HepG2 (cell line): ENCODE results near the gene C4orf33. TPM values are rescaled to one million over a fixed set of nuclear protein-coding genes. Genes with fewer than 3 reads are reported as not detected.

ENCODE experiments used
- ATAC-seq: fragments of 200-7000 bp; cut with Tn5 transposase; 3 replicates; pipeline ENCODE4 v1.9.1; 2020; ENCODE audit warnings: mild to moderate bottlenecking, moderate library complexity
- BruUV-seq: library from RNA; stranded (reverse); fragments of 400-500 nt; replicated peaks from 2 replicates; lab custom pipeline; 2021; lab: Mats Ljungman, UMichigan
- CTCF ChIA-PET: fragments of 300-600 bp; formaldehyde crosslinking; extraction: SDS; loops from one replicate; lab custom pipeline; 2021; ENCODE audit warnings: low total read pairs, inconsistent platforms, low intra/inter-chr PET ratio; lab: Yijun Ruan, JAX
- POLR2A ChIA-PET: fragments of 350-600 bp; sonication (Branson Sonifier 250); formaldehyde crosslinking; loops from one replicate; lab custom pipeline; 2020; ENCODE audit warnings: antibody characterized with exemption, inconsistent platforms; lab: Yijun Ruan, JAX
- DNase-seq: peaks from one replicate; pipeline ENCODE4 v3.0.0-alpha.2; 2015; ENCODE audit warnings: low spot score
- FAIRE-seq: peaks from 3 replicates; lab custom pipeline; 2011; peaks lifted over from hg19 to GRCh38; lab: Jason Lieb, UNC
- H2AFZ ChIP-seq: one replicate; pipeline ENCODE4 v1.6.1; 2011; ENCODE audit warnings: low read length, inconsistent platforms
- H3K27ac ChIP-seq: fragments of 300-600 bp; 3 replicates; pipeline ENCODE4 v1.8.0; 2011; ENCODE audit warnings: mixed run types, mild to moderate bottlenecking, mixed read lengths, low read length, inconsistent platforms; ENCODE audit not compliant: insufficient read depth; ENCODE audit errors: extremely low read length
- H3K27me3 ChIP-seq, 2 experiments: fragments of 200-600 bp in 1 of 2; 2 replicates in 1 of 2; 3 replicates in 1 of 2; pipeline versions ENCODE4 v1.6.0 to v1.8.0; 2011; ENCODE audit warnings: low read length in 2 of 2, mild to moderate bottlenecking in 2 of 2, moderate library complexity in 2 of 2, inconsistent platforms in 1 of 2; ENCODE audit not compliant: insufficient read depth in 2 of 2, control insufficient read depth in 1 of 2
- H3K36me3 ChIP-seq, 2 experiments: fragments of 200-600 bp in 1 of 2; replicated peaks in 1 of 2; 2 replicates in 1 of 2; 3 replicates in 1 of 2; pipeline versions ENCODE4 v1.5.1 to v1.8.0; 2011; ENCODE audit warnings: low read length in 2 of 2, inconsistent platforms in 1 of 2; ENCODE audit not compliant: insufficient read depth in 2 of 2, control insufficient read depth in 1 of 2
- H3K4me1 ChIP-seq: 2 replicates; pipeline ENCODE4 v1.5.1; 2012; ENCODE audit warnings: low read length, inconsistent platforms; ENCODE audit not compliant: insufficient read depth
- H3K4me2 ChIP-seq: 2 replicates; pipeline ENCODE4 v1.6.0; 2011; ENCODE audit warnings: low read depth, low read length, inconsistent platforms
- H3K4me3 ChIP-seq, 3 experiments: fragments of 200-600 bp in 1 of 3; sonication (generic), shearing (Covaris generic) in 1 of 3; replicated peaks in 1 of 3; 2 replicates each; pipeline ENCODE4 v1.5.1; 2011 to 2016; ENCODE audit warnings: low read length in 3 of 3, inconsistent platforms in 2 of 3, low read depth in 2 of 3, mild to moderate bottlenecking in 2 of 3, control low read depth in 1 of 3, mixed read lengths in 1 of 3; ENCODE audit not compliant: insufficient read depth in 1 of 3
- H3K79me2 ChIP-seq: one replicate; pipeline ENCODE4 v1.6.1; 2011; ENCODE audit warnings: low read length, inconsistent platforms; ENCODE audit not compliant: insufficient read depth
- H3K9ac ChIP-seq: 2 replicates; pipeline ENCODE4 v1.6.0; 2011; ENCODE audit warnings: mild to moderate bottlenecking, low read depth, low read length, inconsistent platforms; ENCODE audit not compliant: insufficient read depth
- H3K9me3 ChIP-seq: 2 replicates; pipeline ENCODE4 v1.5.1; 2012; ENCODE audit warnings: mild to moderate bottlenecking, low read length
- H4K20me1 ChIP-seq: 2 replicates; pipeline ENCODE4 v1.6.0; 2011; ENCODE audit warnings: inconsistent platforms, mild to moderate bottlenecking, low read length, moderate library complexity; ENCODE audit not compliant: insufficient read depth
- DNMT1 ChIP-seq: sonication (generic); formaldehyde crosslinking; IDR thresholded peaks from 2 replicates; pipeline ENCODE4 v1.5.1; 2020; ENCODE audit warnings: mild to moderate bottlenecking, missing genetic modification reagents
- IKZF4 ChIP-seq: sonication (generic); formaldehyde crosslinking; IDR thresholded peaks from 2 replicates; pipeline ENCODE4 v1.5.1; 2020; ENCODE audit warnings: borderline replicate concordance, mild to moderate bottlenecking, low read depth, missing genetic modification reagents; ENCODE audit errors: not compliant biosample characterization
- KLF15 ChIP-seq: sonication (generic); formaldehyde crosslinking; IDR thresholded peaks from 2 replicates; pipeline ENCODE4 v1.8.1; 2023; ENCODE audit warnings: borderline replicate concordance, mild to moderate bottlenecking, inconsistent platforms, missing genetic modification reagents, mixed read lengths
- MYC ChIP-seq: sonication (generic); formaldehyde crosslinking; IDR thresholded peaks from 2 replicates; pipeline ENCODE4 v1.9.0; 2021; ENCODE audit warnings: missing genetic modification reagents, borderline replicate concordance
- POGZ ChIP-seq: sonication (generic); formaldehyde crosslinking; IDR thresholded peaks from 2 replicates; pipeline ENCODE4 v1.4.0; 2020; ENCODE audit warnings: mild to moderate bottlenecking, missing genetic modification reagents
- PRPF4 ChIP-seq: fragments of 200-400 bp; formaldehyde crosslinking; IDR thresholded peaks from 2 replicates; pipeline ENCODE4 v1.6.1; 2016; ENCODE audit warnings: low read length, low read depth; ENCODE audit not compliant: poor library complexity, severe bottlenecking
- SP140L ChIP-seq: sonication (generic); formaldehyde crosslinking; IDR thresholded peaks from 2 replicates; pipeline ENCODE4 v1.4.0; 2020; ENCODE audit warnings: missing genetic modification reagents, borderline replicate concordance
- SRF ChIP-seq: IDR thresholded peaks from 2 replicates; pipeline ENCODE4 v1.6.1; 2011; ENCODE audit warnings: mild to moderate bottlenecking, low read depth, low read length, moderate library complexity
- TFE3 ChIP-seq: IDR thresholded peaks from 2 replicates; pipeline ENCODE4 v1.6.1; 2016
- THRA ChIP-seq: sonication (generic); formaldehyde crosslinking; IDR thresholded peaks from 2 replicates; pipeline ENCODE4 v1.4.0; 2020; ENCODE audit warnings: missing genetic modification reagents, borderline replicate concordance
- ZBTB34 ChIP-seq: sonication (generic); formaldehyde crosslinking; IDR thresholded peaks from 2 replicates; pipeline ENCODE4 v1.8.0; 2022; ENCODE audit warnings: mild to moderate bottlenecking, missing genetic modification reagents
- ZFP1 ChIP-seq: IDR thresholded peaks from 2 replicates; pipeline ENCODE4 v1.6.1; 2016
- ZMYM2 ChIP-seq: sonication (generic); formaldehyde crosslinking; IDR thresholded peaks from 2 replicates; pipeline ENCODE4 v1.8.0; 2022; ENCODE audit warnings: mild to moderate bottlenecking, missing genetic modification reagents
- ZNF234 ChIP-seq: sonication (generic); formaldehyde crosslinking; conservative IDR thresholded peaks from 2 replicates; pipeline ENCODE4 v1.5.1; 2020; ENCODE audit warnings: mild to moderate bottlenecking, missing genetic modification reagents
- ZNF337 ChIP-seq: sonication (generic); formaldehyde crosslinking; IDR thresholded peaks from 2 replicates; pipeline ENCODE4 v1.5.1; 2020; ENCODE audit warnings: missing genetic modification reagents, low read depth, mild to moderate bottlenecking, borderline replicate concordance
- ZNF574 ChIP-seq: sonication (generic); formaldehyde crosslinking; IDR thresholded peaks from 2 replicates; pipeline ENCODE4 v1.4.0; 2020; ENCODE audit warnings: missing genetic modification reagents
- ZNF879 ChIP-seq: sonication (generic); formaldehyde crosslinking; IDR thresholded peaks from 2 replicates; pipeline ENCODE4 v1.8.1; 2023; ENCODE audit warnings: missing genetic modification reagents
- WGBS: methylation state at CpG from one replicate; pipeline ENCODE4 v1.1.6; 2017; ENCODE audit warnings: low lambda C conversion rate; 5-methylcytosine and 5-hydroxymethylcytosine counted together
- in situ Hi-C: cut with HindIII; loops from 2 replicates; pipeline ENCODE4 v1.10.0; 2017; ENCODE audit warnings: low pct_unique_long_range_greater_than_20kb; ENCODE audit not compliant: extremely low pct_ligation_motif_present
- intact Hi-C: fragments of 100-400 bp; cut with micrococcal nuclease; formaldehyde crosslinking; loops from one replicate; pipeline ENCODE4 v1.10.0; 2022; ENCODE audit not compliant: unreplicated experiment
- polyA plus RNA-seq, 8 experiments: library from polyadenylated mRNA; depleted of rRNA in 3 of 8; stranded (reverse) in 7 of 8; unstranded in 1 of 8; fragments of >200 nt; fragmentation: Illumina TruSeq in 4 of 8; extraction: Trizol in 4 of 8; gene quantifications; 2 replicates each; pipeline versions ENCODE4 v1.2.1 to v1.2.3, GENCODE V29; 2011 to 2016; ENCODE audit warnings: low read depth in 4 of 8, missing spikeins in 1 of 8, mixed read lengths in 1 of 8; ENCODE audit not compliant: insufficient read depth in 1 of 8
- total RNA-seq, 5 experiments: library from RNA; depleted of rRNA; stranded (reverse); fragments of >200 nt; fragmentation: Illumina TruSeq; extraction: Trizol; gene quantifications; 2 replicates each; pipeline ENCODE4 v1.2.3, GENCODE V29; 2016; ENCODE audit warnings: low read depth in 1 of 5

The C4orf33 gene
- total and polyA plus RNA-seq, 2 of the 13 experiments (the other 11 are each of a cell fraction or from before 2014, with no cell fraction given): 2.8 to 3.3 TPM

- POLR2A ChIA-PET: no interaction called here
Observed at GRCh38 chr4:129164243-129164642, 68.3 kb downstream of the C4orf33 start.

More at GRCh38 chr4:129164243-129164642, 68.3 kb downstream of the C4orf33 start:
- BruUV-seq: no TSS peak
- Histone ChIP-seq H3K4me1 (no peaks in the 10 kb centered on the region), H3K4me3 (no peak overlapping the region), H3K27ac (no peak overlapping the region), H4K20me1 (no peaks in the 10 kb centered on the region), H3K79me2 (no peaks in the 10 kb centered on the region), H3K27me3 (peaks cover 0 to 2% of the 10 kb centered on the region in 2 experiments; a peak in 1 of 5 replicates), H3K9me3 (no peaks in the 10 kb centered on the region), H3K36me3 (no peaks in the 10 kb centered on the region), H3K9ac (no peak overlapping the region), H3K4me2 (no peak overlapping the region), H2AFZ (no peak overlapping the region)
- 5% methylated on average over 3 of the region's 3 CpGs for WGBS
- FAIRE-seq (no peak), ATAC-seq (no peak), DNase-seq (no peak)
- intact Hi-C loops (no loop called here), in situ Hi-C loops (no loop called here)
- TF ChIP-seq THRA (CRISPR knock-in tag): no peak
- no peak for TF ChIP-seq ZMYM2
- no peak for TF ChIP-seq IKZF4
- TF ChIP-seq POGZ: no peak
- TF ChIP-seq TFE3 (CRISPR knock-in tag): no peak
- no peak for TF ChIP-seq ZNF574 (CRISPR knock-in tag)
- TF ChIP-seq PRPF4: no peak
- no peak for TF ChIP-seq ZBTB34 (CRISPR knock-in tag)
- TF ChIP-seq MYC: no peak
- TF ChIP-seq ZFP1 (CRISPR knock-in tag): no peak
- no peak for TF ChIP-seq SP140L
- TF ChIP-seq KLF15 (CRISPR knock-in tag): no peak
- TF ChIP-seq ZNF879 (CRISPR knock-in tag): no peak
- no peak for TF ChIP-seq ZNF234 (CRISPR knock-in tag)
- no peak for TF ChIP-seq SRF
- TF ChIP-seq ZNF337 (CRISPR knock-in tag): no peak
- TF ChIP-seq DNMT1 (CRISPR knock-in tag): no peak
- CTCF ChIA-PET: no interaction called here
